SK-N-SH (cell line): ENCODE measurements around the gene SHLD1. TPM values are rescaled to one million over a fixed set of nuclear protein-coding genes. Genes with fewer than 3 reads are reported as not detected.

Source experiments
- CTCF ChIA-PET: fragments of 300-600, 350-600 bp; formaldehyde crosslinking; extraction: SDS; loops from one replicate; lab custom pipeline; 2021; lab: Yijun Ruan, JAX
- POLR2A ChIA-PET: fragments of 350-600 bp; sonication (Branson Sonifier 250); formaldehyde crosslinking; extraction: SDS; loops from one replicate; lab custom pipeline; 2020; ENCODE audit warnings: antibody characterized with exemption, inconsistent platforms; lab: Yijun Ruan, JAX
- DNase-seq: peaks from one replicate; pipeline ENCODE4 v3.0.0; 2012
- H2AFZ ChIP-seq: fragments of 200-600 bp; sonication (generic); 2 replicates; pipeline ENCODE4 v1.8.1; 2016; ENCODE audit warnings: antibody characterized with exemption, mild to moderate bottlenecking, low read depth
- H3F3A ChIP-seq: fragments of 200-600 bp; sonication (generic); replicated peaks from 2 replicates; pipeline ENCODE3; 2016; ENCODE audit warnings: antibody characterized with exemption, mild to moderate bottlenecking; ENCODE audit not compliant: insufficient read depth
- H3K27ac ChIP-seq, 2 experiments: fragments of 200-500 bp in 1 of 2; fragments of 200-600 bp in 1 of 2; sonication (Bioruptor generic) in 1 of 2; sonication (generic), shearing (Covaris generic) in 1 of 2; 2 replicates each; pipeline versions ENCODE4 v1.5.1 to v1.6.1; 2014 to 2016; ENCODE audit warnings: low read depth in 2 of 2, inconsistent platforms in 1 of 2, low read length in 1 of 2, mild to moderate bottlenecking in 1 of 2, mixed read lengths in 1 of 2
- H3K27me3 ChIP-seq: fragments of 200-600 bp; sonication (generic), shearing (Covaris generic); 2 replicates; pipeline ENCODE4 v1.6.1; 2016; ENCODE audit warnings: mixed run types; ENCODE audit not compliant: insufficient read depth
- H3K36me3 ChIP-seq, 2 experiments: fragments of 200-500 bp in 1 of 2; fragments of 200-600 bp in 1 of 2; sonication (Bioruptor generic) in 1 of 2; sonication (generic) in 1 of 2; replicated peaks in 1 of 2; 2 replicates each; pipeline versions ENCODE3 to v1.5.1; 2014 to 2016; ENCODE audit warnings: low read length in 1 of 2, mild to moderate bottlenecking in 1 of 2; ENCODE audit not compliant: insufficient read depth in 2 of 2, control insufficient read depth in 1 of 2
- H3K4me1 ChIP-seq, 2 experiments: fragments of 200-500 bp in 1 of 2; fragments of 200-600 bp in 1 of 2; sonication (Bioruptor generic) in 1 of 2; sonication (generic), shearing (Covaris generic) in 1 of 2; 2 replicates each; pipeline versions ENCODE4 v1.5.1 to v1.6.1; 2014 to 2016; ENCODE audit warnings: low read depth in 1 of 2, low read length in 1 of 2, mixed run types in 1 of 2; ENCODE audit not compliant: insufficient read depth in 2 of 2, control insufficient read depth in 1 of 2
- H3K4me2 ChIP-seq: fragments of 200-600 bp; sonication (generic), shearing (Covaris generic); 2 replicates; pipeline ENCODE4 v1.6.1; 2017; ENCODE audit warnings: mixed run types
- H3K4me3 ChIP-seq, 2 experiments: fragments of 200-500 bp in 1 of 2; fragments of 200-600 bp in 1 of 2; sonication (Bioruptor generic) in 1 of 2; sonication (generic), shearing (Covaris generic) in 1 of 2; 2 replicates each; pipeline versions ENCODE4 v1.5.1 to v1.8.1; 2014 to 2016; ENCODE audit warnings: low read depth in 2 of 2, inconsistent platforms in 1 of 2, low read length in 1 of 2, mild to moderate bottlenecking in 1 of 2, mixed read lengths in 1 of 2, moderate library complexity in 1 of 2
- H3K79me2 ChIP-seq: fragments of 200-600 bp; sonication (generic); 2 replicates; pipeline ENCODE4 v1.8.1; 2017; ENCODE audit warnings: mild to moderate bottlenecking; ENCODE audit not compliant: insufficient read depth
- H3K9ac ChIP-seq: fragments of 200-600 bp; sonication (generic); 2 replicates; pipeline ENCODE4 v1.6.1; 2017; ENCODE audit warnings: mixed run types
- H3K9me2 ChIP-seq: fragments of 200-600 bp; sonication (generic); 2 replicates; pipeline ENCODE4 v1.6.1; 2017; ENCODE audit warnings: mixed run types
- H3K9me3 ChIP-seq: fragments of 200-600 bp; sonication (generic); 2 replicates; pipeline ENCODE4 v1.6.1; 2017; ENCODE audit warnings: mixed run types, mild to moderate bottlenecking, moderate library complexity
- H4K20me1 ChIP-seq: fragments of 200-600 bp; sonication (generic); 2 replicates; pipeline ENCODE4 v1.6.1; 2017; ENCODE audit warnings: mild to moderate bottlenecking, mixed run types; ENCODE audit not compliant: insufficient read depth
- CHD2 ChIP-seq: fragments of 150-350 bp; IDR thresholded peaks from 2 replicates; pipeline ENCODE4 v1.6.1; 2018; ENCODE audit warnings: low read length; ENCODE audit not compliant: partially characterized antibody
- EP300 ChIP-seq, 2 experiments: IDR thresholded peaks; 2 replicates each; pipeline versions ENCODE4 v1.4.0 to v1.6.1; 2012; ENCODE audit warnings: borderline replicate concordance in 1 of 2, low read depth in 1 of 2, low read length in 1 of 2
- FOSL2 ChIP-seq: IDR thresholded peaks from 2 replicates; pipeline ENCODE4 v1.4.0; 2012; ENCODE audit warnings: low read depth, mild to moderate bottlenecking, moderate library complexity, borderline replicate concordance
- FOXJ3 ChIP-seq: sonication (generic); formaldehyde crosslinking; IDR thresholded peaks from 2 replicates; pipeline ENCODE4 v1.5.1; 2020; ENCODE audit warnings: mild to moderate bottlenecking, missing genetic modification reagents
- FOXM1 ChIP-seq: IDR thresholded peaks from 2 replicates; pipeline ENCODE4 v1.4.0; 2012; ENCODE audit warnings: low read depth, mild to moderate bottlenecking
- GABPA ChIP-seq: IDR thresholded peaks from 2 replicates; pipeline ENCODE4 v1.4.0; 2012; ENCODE audit warnings: low read depth, mild to moderate bottlenecking
- GATA2 ChIP-seq: sonication (generic); formaldehyde crosslinking; IDR thresholded peaks from 2 replicates; pipeline ENCODE4 v1.5.0; 2020; ENCODE audit warnings: mild to moderate bottlenecking, missing genetic modification reagents
- JUND ChIP-seq: IDR thresholded peaks from 2 replicates; pipeline ENCODE4 v1.4.0; 2012
- MEF2A ChIP-seq: IDR thresholded peaks from 2 replicates; pipeline ENCODE4 v1.4.0; 2012; ENCODE audit warnings: low read depth, borderline replicate concordance
- NFIC ChIP-seq: IDR thresholded peaks from 2 replicates; pipeline ENCODE4 v1.4.0; 2012; ENCODE audit warnings: borderline replicate concordance
- POLR2AphosphoS5 ChIP-seq: IDR thresholded peaks from 2 replicates; pipeline ENCODE4 v1.6.1; 2012; ENCODE audit warnings: low read depth, low read length
- RAD21 ChIP-seq: IDR thresholded peaks from 2 replicates; pipeline ENCODE4 v1.6.1; 2012; ENCODE audit warnings: mild to moderate bottlenecking, low read length
- RFX5 ChIP-seq: IDR thresholded peaks from 2 replicates; pipeline ENCODE4 v1.6.1; 2012; ENCODE audit warnings: mild to moderate bottlenecking, improper control_type of control experiment, low read length
- SMC3 ChIP-seq: IDR thresholded peaks from 2 replicates; pipeline ENCODE4 v1.6.1; 2012; ENCODE audit warnings: low read depth, low read length, improper control_type of control experiment
- TAF1 ChIP-seq: IDR thresholded peaks from 2 replicates; pipeline ENCODE4 v1.6.1; 2012; ENCODE audit warnings: low read depth, mild to moderate bottlenecking, low read length, moderate library complexity, borderline replicate concordance
- TEAD4 ChIP-seq: IDR thresholded peaks from 2 replicates; pipeline ENCODE4 v1.4.0; 2012; ENCODE audit warnings: mild to moderate bottlenecking, borderline replicate concordance; ENCODE audit not compliant: insufficient read depth
- USF1 ChIP-seq: IDR thresholded peaks from 2 replicates; pipeline ENCODE4 v1.4.0; 2012; ENCODE audit warnings: low read depth, borderline replicate concordance
- USF2 ChIP-seq: fragments of 150-350 bp; IDR thresholded peaks from 2 replicates; pipeline ENCODE4 v1.6.1; 2017; ENCODE audit warnings: antibody characterized with exemption, low read length, low read depth, borderline replicate concordance
- YY1 ChIP-seq: IDR thresholded peaks from 2 replicates; pipeline ENCODE4 v1.4.0; 2012; ENCODE audit warnings: low read depth, mild to moderate bottlenecking
- WGBS: methylation state at CpG from one replicate; pipeline ENCODE4 v1.1.6; 2017; ENCODE audit warnings: low lambda C conversion rate; 5-methylcytosine and 5-hydroxymethylcytosine counted together
- polyA plus RNA-seq, 3 experiments: library from polyadenylated mRNA; depleted of rRNA; stranded (reverse); fragments of >200 nt; gene quantifications; 2 replicates each; pipeline ENCODE4 v1.2.3, GENCODE V29; 2012
- TF ChIP-seq, protein P1 (sequence below): IDR thresholded peaks from 2 replicates; pipeline ENCODE4 v1.6.1; 2012; ENCODE audit warnings: mild to moderate bottlenecking, low read depth, low read length, moderate library complexity
- TF ChIP-seq, protein P2 (sequence below): IDR thresholded peaks from 2 replicates; pipeline ENCODE4; 2012

SHLD1 gene
- polyA plus RNA-seq, 1 of the 3 experiments (the other 2 are of a cell fraction) = 4.5 TPM

GRCh38 chr20:5776077-5776476, 25.9 kb downstream of the SHLD1 start:
- Histone ChIP-seq H3K9me3 (no peaks in the 10 kb centered on the region), H3K4me2 (no peak overlapping the region), H3K36me3 (no peaks in the 10 kb centered on the region), H3F3A (no peaks in the 10 kb centered on the region), H2AFZ (no peak overlapping the region), H3K9me2 (no peaks in the 10 kb centered on the region), H3K27ac (no peak overlapping the region), H4K20me1 (no peaks in the 10 kb centered on the region), H3K27me3 (no peaks in the 10 kb centered on the region), H3K9ac (no peak overlapping the region), H3K4me1 (no peaks in the 10 kb centered on the region)
- 93% methylated on average over 5 of the region's 5 CpGs for WGBS
- POLR2A ChIA-PET = no interaction called here
- no peak for DNase-seq
- no peak for TF ChIP-seq JUND
- no peak for TF ChIP-seq RFX5
- no peak for TF ChIP-seq MEF2A
- TF ChIP-seq, protein P1, sequence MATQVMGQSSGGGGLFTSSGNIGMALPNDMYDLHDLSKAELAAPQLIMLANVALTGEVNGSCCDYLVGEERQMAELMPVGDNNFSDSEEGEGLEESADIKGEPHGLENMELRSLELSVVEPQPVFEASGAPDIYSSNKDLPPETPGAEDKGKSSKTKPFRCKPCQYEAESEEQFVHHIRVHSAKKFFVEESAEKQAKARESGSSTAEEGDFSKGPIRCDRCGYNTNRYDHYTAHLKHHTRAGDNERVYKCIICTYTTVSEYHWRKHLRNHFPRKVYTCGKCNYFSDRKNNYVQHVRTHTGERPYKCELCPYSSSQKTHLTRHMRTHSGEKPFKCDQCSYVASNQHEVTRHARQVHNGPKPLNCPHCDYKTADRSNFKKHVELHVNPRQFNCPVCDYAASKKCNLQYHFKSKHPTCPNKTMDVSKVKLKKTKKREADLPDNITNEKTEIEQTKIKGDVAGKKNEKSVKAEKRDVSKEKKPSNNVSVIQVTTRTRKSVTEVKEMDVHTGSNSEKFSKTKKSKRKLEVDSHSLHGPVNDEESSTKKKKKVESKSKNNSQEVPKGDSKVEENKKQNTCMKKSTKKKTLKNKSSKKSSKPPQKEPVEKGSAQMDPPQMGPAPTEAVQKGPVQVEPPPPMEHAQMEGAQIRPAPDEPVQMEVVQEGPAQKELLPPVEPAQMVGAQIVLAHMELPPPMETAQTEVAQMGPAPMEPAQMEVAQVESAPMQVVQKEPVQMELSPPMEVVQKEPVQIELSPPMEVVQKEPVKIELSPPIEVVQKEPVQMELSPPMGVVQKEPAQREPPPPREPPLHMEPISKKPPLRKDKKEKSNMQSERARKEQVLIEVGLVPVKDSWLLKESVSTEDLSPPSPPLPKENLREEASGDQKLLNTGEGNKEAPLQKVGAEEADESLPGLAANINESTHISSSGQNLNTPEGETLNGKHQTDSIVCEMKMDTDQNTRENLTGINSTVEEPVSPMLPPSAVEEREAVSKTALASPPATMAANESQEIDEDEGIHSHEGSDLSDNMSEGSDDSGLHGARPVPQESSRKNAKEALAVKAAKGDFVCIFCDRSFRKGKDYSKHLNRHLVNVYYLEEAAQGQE = no peak
- no peak for TF ChIP-seq YY1
- no peak for TF ChIP-seq EP300 (IDR thresholded peaks at IDR 0.05; ENCODE audit: borderline replicate concordance in 1 of 2, low read depth in 1 of 2, low read length in 1 of 2)
- TF ChIP-seq FOSL2 = no peak
- no peak for TF ChIP-seq RAD21
- TF ChIP-seq FOXJ3 (CRISPR knock-in tag) = no peak
- no peak for TF ChIP-seq GABPA
- TF ChIP-seq, all 33 proteins: peak for 0
- H3K79me2 ChIP-seq = no peaks in the 10 kb centered on the region
- CTCF ChIA-PET = interaction anchor here (1.0 to 1.2 kb wide), 2 partner anchors 12 to 246 kb away, joined by 3 to 4 read pairs; no protein-coding TSS in a partner anchor
- no peak overlapping the region for H3K4me3 ChIP-seq

GRCh38 chr20:5779071-5779900, 29.1 kb downstream of the SHLD1 start:
- Histone ChIP-seq H3K4me3 (no peak overlapping the region), H3K79me2 (no peaks in the 10 kb centered on the region), H3K36me3 (no peaks in the 10 kb centered on the region), H3K27ac (no peak overlapping the region), H3K4me2 (no peak overlapping the region), H3K9ac (no peak overlapping the region), H4K20me1 (no peaks in the 10 kb centered on the region), H2AFZ (no peak overlapping the region), H3K27me3 (no peaks in the 10 kb centered on the region), H3K4me1 (no peaks in the 10 kb centered on the region), H3K9me3 (no peaks in the 10 kb centered on the region), H3K9me2 (no peaks in the 10 kb centered on the region), H3F3A (no peaks in the 10 kb centered on the region)
- CTCF ChIA-PET = interaction anchor here (1.0 to 3.4 kb wide), 4 partner anchors 9 to 250 kb away, joined by 3 to 18 read pairs (median 6); no protein-coding TSS in a partner anchor
- 91% methylated on average over 3 of the region's 3 CpGs for WGBS
- POLR2A ChIA-PET = no interaction called here
- DNase-seq = no peak
- no peak for TF ChIP-seq CHD2
- TF ChIP-seq USF2 = no peak
- TF ChIP-seq FOXJ3 (CRISPR knock-in tag) = no peak
- no peak for TF ChIP-seq POLR2AphosphoS5
- no peak for TF ChIP-seq FOSL2
- TF ChIP-seq TEAD4 = no peak
- TF ChIP-seq NFIC = no peak
- no peak for TF ChIP-seq YY1
- no peak for TF ChIP-seq FOXM1
- no peak for TF ChIP-seq RAD21
- TF ChIP-seq SMC3 = no peak
- no peak for TF ChIP-seq TAF1
- TF ChIP-seq, protein P2, sequence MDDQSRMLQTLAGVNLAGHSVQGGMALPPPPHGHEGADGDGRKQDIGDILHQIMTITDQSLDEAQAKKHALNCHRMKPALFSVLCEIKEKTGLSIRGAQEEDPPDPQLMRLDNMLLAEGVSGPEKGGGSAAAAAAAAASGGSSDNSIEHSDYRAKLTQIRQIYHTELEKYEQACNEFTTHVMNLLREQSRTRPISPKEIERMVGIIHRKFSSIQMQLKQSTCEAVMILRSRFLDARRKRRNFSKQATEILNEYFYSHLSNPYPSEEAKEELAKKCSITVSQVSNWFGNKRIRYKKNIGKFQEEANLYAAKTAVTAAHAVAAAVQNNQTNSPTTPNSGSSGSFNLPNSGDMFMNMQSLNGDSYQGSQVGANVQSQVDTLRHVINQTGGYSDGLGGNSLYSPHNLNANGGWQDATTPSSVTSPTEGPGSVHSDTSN = no peak
- no peak for TF ChIP-seq GATA2 (CRISPR knock-in tag)
- no peak for TF ChIP-seq USF1
